H1 (cell line): ENCODE measurements around the gene SAG.

Experiments
- CEBPB ChIP-seq: IDR thresholded peaks from 2 replicates; pipeline ENCODE4 v1.6.1; 2012; ENCODE audit warnings: low read depth, low read length
- CTCF ChIP-seq, 3 experiments: IDR thresholded peaks; 1 replicate in 2 of 3; 2 replicates in 1 of 3; pipeline versions ENCODE4 v1.5.1 to v1.6.1; 2011; ENCODE audit warnings: low read length in 3 of 3, mild to moderate bottlenecking in 3 of 3, inconsistent platforms in 2 of 3, low read depth in 1 of 3, moderate library complexity in 1 of 3; ENCODE audit not compliant: insufficient read depth in 1 of 3; ENCODE audit errors: control extremely low read depth in 1 of 3
- EZH2 ChIP-seq: fragments of 200-600 bp; sonication (generic); IDR thresholded peaks from 2 replicates; pipeline ENCODE4 v1.7.1; 2012; ENCODE audit warnings: low read depth, mild to moderate bottlenecking, moderate library complexity, low read length, inconsistent platforms; ENCODE audit not compliant: severe bottlenecking
- HDAC2 ChIP-seq, 2 experiments: fragments of 300-600 bp in 1 of 2; sonication (generic) in 1 of 2; IDR thresholded peaks; 2 replicates each; pipeline ENCODE4 v1.6.1; 2011 to 2012; ENCODE audit warnings: low read depth in 2 of 2, low read length in 2 of 2, mild to moderate bottlenecking in 2 of 2, moderate library complexity in 2 of 2, borderline replicate concordance in 1 of 2, inconsistent platforms in 1 of 2
- POLR2A ChIP-seq, 2 experiments: IDR thresholded peaks; 1 replicate in 1 of 2; 2 replicates in 1 of 2; pipeline ENCODE4 v1.6.1; 2011; ENCODE audit warnings: low read depth in 2 of 2, low read length in 2 of 2, mild to moderate bottlenecking in 2 of 2; ENCODE audit errors: control extremely low read depth in 1 of 2
- RFX5 ChIP-seq: IDR thresholded peaks from 2 replicates; pipeline ENCODE4 v1.6.1; 2011; ENCODE audit warnings: low read depth, low read length, improper control_type of control experiment, borderline replicate concordance
- RNF2 ChIP-seq: fragments of 200-900, 300-1000 bp; sonication (generic); IDR thresholded peaks from 2 replicates; pipeline ENCODE4 v1.7.1; 2016; ENCODE audit warnings: borderline replicate concordance, low read depth, mild to moderate bottlenecking, antibody characterized with exemption, low read length; ENCODE audit not compliant: poor library complexity, severe bottlenecking; ENCODE audit errors: missing control alignments
- SUZ12 ChIP-seq: fragments of 200-600 bp; sonication (generic); IDR thresholded peaks from 2 replicates; pipeline ENCODE4 v1.6.1; 2012; ENCODE audit warnings: mild to moderate bottlenecking, inconsistent platforms, low read length, moderate library complexity, mixed read lengths
- YY1 ChIP-seq: IDR thresholded peaks from 2 replicates; pipeline ENCODE4 v1.6.1; 2011; ENCODE audit warnings: low read depth, mild to moderate bottlenecking, low read length

GRCh38 chr2:233379034-233379433 is 71.4 kb downstream of the SAG start:
- no peak for TF ChIP-seq RFX5
- TF ChIP-seq RNF2 = no peak
- TF ChIP-seq CTCF (IDR thresholded peaks at IDR 0.05; ENCODE audit: control extremely low read depth in 1 of 3, insufficient read depth in 1 of 3, low read depth in 1 of 3, low read length in 3 of 3) = no peak
- TF ChIP-seq EZH2 = no peak
- no peak for TF ChIP-seq CEBPB
- no peak for TF ChIP-seq HDAC2 (IDR thresholded peaks at IDR 0.05; ENCODE audit: borderline replicate concordance in 1 of 2, low read depth in 2 of 2, low read length in 2 of 2)
- no peak for TF ChIP-seq SUZ12
- TF ChIP-seq POLR2A (IDR thresholded peaks at IDR 0.05; ENCODE audit: control extremely low read depth in 1 of 2, low read depth in 2 of 2, low read length in 2 of 2) = no peak
- no peak for TF ChIP-seq YY1
